ENCODE measurements around the gene FAM222B.
"Not testable (repeated sequence)": the region's sequence is repeated elsewhere in the genome, so short reads cannot be mapped to it uniquely, and the experiment has no call there.

Gene FAM222B

DNA sequence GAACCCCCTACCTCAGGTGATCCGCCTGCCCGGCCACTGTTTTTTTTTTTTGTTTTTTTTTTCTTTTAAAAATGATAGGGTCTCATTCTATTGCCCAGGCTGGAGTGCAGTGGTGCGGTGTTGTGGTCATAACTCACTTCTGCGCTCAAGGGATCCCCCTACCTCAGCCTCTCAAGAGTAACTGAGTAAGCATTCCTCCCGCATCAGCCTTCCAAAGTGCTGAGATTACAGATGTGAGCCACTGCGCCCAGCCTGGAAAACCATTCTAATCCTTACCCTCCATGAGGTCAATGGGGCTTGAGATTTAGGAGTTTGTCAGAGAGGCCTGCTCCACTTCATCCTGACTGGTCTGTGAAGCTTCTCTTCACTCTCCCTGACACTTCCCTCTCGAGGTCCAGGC lies 24.7 kb upstream of the FAM222B start:
- no peak for DNase-seq

DNA sequence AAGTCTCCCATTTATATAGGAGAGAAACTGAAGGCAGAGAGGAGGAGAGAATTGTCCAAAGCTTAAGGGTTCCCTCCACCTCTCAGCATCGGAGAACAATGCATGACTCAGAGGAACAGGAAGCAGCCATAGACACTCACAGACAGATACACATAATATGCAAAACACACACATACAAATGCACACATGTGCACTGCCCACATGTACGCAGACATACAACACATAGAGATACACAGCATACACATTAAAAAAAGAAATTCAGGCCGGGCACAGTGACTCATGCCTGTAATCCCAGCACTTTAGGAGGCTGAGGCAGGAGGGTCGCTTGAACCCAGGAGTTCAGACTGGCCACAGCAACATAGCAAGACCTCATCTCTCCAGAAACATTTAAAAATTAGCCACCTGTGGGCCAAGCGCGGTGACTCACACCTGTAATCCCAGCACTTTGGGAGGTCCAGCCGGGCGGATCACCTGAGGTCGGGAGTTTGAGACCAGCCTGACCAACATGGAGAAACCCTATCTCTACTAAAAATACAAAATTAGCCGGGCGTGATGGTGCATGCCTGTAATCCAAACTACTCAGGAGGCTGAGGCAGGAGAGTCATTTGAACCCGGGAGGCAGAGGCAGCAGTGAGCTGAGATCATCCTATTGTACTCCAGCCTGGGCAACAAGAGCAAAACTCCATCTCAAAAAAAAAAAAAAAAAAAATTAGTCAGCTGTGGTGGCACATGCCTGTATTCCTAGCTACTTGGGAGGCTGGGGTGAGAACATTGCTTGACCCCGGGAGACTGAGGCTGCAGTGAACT lies 23.6 kb upstream of the FAM222B start:
- no peak for DNase-seq

DNA sequence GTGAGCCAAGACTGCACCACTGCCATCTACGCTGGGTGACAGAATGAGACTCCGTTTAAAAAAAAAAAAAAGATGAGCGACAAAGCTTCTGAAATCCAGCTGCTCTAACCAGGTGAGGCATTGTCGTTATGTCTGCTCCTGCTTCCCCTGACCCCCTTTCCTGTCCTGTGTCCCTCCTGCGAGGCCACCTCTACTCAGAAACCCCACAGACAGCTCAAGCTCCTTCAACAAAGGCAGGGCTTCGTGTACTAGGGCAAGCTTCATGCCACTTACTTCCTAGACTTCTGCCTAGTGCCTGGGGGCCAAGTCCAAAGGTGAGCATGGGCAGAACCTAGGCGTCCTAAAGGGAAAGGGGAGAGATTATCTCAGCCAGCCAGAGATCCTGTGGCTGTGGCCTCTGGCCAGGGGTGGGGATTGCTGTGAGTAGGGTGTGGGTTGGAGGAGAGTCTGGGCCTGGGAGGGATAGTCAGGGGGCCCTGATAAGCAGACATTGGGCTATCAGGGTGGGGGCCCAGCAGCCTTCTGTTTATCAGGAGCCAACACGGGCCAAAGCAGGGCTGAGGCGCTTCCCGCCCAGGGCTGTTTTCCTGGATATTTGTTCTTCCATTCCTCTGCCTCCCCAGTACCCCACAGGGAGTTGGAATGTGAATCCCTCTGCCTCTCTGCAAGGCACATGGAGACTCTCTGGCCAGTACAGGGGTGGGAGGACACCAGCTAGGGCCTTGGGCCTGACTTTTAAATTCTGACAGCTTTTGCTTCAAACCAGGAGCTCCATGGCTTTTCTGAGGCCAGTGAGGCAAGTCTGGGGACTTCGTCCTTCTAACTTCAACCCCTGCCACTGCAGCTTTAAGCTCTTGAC lies 22.6 kb upstream of the FAM222B start:
- no peak for DNase-seq

DNA sequence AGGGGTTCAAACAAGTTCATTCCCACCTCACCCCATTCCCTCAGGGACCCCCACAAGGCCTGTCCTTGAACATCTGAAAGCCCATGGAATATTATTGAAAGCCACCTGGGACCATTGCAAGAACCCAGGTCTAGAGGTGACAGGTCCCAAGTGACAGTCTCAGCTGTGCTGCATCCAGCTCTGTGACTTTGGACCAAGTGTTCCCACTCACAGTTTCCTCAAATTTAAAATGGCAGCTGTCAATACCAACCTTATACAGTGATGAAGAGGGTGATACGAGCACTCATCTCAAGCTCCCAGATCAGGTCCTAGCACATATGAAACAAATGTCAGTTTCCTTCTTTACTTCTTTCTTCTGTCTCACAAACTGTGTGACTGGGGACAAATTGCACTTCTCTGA lies 21.4 kb upstream of the FAM222B start:
- no peak for DNase-seq

DNA sequence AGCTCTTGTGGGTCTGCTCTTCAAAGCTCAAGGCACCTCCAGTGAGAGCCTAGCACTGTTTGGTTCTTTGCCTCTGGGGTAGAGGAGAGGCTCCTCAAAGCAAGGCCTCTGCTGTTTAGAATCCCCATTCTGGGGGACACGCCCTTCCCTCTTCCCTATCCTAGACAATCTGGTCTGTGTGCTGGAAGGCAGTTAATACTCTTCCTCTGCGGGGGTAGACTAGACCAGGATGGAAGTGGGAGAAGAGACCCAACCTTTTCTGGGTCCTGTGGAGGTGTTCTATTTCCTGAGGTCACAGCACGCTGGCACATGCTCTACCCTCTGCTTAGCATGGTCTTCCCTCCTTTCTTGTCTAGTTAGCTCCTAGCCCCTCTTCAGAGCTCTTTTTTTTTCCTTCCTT lies 20.0 kb upstream of the FAM222B start:
- DNase-seq: no peak

DNA sequence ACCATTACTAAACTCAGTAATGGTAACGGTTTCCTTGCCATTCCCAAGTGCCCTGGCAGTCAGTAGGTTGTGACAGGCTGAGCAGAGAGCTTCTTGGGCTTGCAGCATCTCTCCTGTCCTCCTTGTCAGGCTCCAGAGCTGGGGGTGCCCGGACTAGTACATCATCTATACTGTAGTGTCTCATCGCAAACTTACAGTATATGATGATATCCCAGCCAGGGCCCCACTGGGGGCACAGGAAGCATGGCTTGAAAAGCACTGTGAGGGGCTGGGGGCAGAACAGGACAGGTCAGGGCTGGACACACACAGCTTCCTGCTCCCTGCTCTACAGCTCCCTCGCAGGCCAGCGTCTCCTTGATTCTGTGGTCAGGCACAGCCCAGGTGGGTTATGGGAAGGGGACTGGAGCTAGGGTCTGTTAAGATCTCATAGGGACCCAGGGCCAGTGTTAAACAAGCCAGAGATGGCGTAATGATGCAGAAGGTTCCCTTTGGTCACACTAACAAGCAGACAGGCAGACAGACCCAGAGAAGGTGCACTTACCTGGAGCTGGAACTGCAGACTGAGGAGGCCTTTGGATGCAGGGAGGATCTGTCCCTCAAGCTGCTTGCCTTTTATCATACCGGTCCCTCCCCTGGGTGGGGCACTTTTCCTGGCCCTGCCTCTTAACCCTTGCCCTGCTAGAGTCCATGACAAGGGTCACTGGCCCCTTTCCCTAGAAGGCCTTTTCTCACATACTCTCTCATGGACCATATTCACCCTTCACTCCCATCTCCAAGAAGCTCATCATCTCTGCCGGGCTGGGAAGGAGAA lies 19.0 kb upstream of the FAM222B start:
- no peak for DNase-seq

DNA sequence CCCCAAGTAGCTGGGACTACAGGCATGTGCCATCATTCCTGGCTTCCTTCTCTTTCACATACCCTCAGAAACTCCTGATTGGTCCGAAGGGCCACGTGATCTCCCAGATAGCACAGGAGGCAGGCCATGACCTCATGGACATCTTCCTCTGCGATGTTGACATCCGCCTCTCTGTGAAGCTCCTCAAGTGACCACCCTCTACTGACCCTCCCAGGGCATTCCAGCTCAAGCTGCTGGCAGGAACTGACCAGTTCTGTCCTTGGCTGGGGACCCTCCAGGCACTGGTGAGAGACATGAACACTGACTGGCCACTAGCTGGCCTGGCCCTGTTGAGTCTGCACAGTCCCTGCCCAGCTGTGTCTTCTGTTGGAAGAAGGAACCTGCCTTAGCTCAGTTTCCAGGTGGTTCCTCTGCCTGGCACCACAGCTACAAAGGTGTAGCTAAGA lies 17.8 kb upstream of the FAM222B start:
- DNase-seq: no peak

DNA sequence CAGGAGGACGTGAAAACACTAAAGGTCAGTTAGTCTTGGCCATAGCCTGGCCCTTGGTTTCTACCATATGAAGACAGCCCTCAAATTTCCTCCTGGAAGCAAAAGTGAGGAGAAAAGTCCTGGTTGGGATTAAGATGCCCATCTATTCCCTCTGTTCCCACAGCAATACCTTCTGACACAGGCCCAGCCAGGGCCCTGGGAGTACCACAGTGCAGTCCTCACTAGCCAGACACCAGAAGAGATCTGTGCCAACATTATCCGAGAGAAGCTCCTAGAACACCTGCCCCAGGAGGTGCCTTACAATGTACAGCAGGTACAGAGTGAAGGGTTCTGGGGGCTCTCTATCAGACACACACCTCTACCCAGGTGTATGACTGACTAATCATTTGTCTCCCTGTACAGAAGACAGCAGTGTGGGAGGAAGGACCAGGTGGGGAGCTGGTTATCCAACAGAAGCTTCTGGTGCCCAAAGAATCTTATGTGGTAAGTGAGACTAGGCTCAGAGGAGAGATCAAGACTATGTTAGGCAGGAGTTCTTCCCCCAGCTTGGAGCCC lies 16.3 kb upstream of the FAM222B start:
- no peak for DNase-seq

DNA sequence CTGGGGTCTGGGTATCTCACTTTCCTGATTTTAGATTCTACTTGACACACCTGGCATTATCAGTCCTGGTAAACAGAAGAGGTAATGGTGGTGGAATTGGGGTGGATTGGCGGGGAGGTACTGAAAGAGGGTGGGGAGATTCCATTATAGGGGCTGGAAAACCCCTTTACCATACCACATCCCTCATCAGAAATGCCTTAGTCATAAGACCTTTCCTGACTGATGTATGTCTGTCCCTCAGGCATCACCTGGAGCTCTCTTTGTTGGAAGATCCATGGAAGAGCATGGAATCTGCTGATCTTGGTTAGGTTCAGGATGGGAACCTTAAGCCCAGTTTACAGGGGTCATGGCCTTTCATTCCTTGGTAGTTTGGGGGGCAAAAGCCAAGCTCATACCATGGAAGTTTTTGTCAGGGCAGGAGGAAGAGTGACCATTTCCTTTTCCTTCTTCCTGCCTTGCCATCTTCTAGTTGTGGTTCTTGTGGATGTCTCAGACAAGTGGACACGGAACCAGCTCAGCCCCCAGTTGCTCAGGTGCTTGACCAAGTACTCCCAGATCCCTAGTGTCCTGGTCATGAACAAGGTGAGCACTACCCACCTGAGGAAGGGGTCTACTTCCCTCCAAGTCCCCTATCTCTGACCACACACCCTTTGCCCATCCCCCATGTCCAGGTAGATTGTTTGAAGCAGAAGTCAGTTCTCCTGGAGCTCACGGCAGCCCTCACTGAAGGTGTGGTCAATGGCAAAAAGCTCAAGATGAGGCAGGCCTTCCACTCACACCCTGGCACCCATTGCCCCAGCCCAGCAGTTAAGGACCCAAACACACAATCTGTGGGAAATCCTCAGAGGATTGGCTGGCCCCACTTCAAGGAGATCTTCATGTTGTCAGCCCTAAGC lies 15.6 kb upstream of the FAM222B start:
- DNase-seq: no peak

DNA sequence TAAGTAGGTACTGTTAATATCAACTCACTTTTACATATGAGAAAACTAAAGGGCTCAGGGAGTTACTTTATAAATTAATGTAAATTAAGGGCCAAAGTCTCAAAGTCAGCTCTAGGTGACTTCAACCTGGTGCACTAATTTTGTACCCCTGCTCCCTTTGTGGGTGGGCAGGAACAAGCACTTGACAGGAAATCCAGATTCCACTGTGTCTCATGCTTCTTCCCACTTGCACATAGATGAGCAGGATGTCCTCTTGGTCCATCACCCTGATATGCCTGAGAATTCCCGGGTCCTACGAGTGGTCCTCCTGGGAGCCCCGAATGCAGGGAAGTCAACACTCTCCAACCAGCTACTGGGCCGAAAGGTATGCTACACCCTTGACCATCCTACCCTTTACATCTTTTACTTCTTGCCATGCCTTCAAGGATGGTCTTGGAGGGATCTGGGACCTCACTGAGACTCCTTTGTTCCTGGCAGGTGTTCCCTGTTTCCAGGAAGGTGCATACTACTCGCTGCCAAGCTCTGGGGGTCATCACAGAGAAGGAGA lies 13.5 kb upstream of the FAM222B start:
- no peak for DNase-seq

DNA sequence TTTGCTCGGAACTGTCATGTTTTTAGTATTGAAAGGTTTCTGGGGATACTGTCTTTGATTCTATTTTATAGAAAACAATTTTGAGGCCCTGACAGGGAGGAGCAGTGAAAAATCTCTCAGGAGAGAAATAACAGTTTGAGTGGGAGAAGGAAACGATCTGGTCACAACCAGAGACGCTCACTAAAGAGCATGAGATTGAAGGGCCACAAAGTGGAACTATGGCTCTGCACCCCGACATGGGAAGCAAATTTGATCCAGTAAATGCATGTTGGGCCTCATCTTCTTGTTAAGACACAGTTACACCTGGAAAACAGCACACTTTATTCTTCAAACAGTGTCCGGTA lies 12.7 kb upstream of the FAM222B start:
- no peak for DNase-seq

DNA sequence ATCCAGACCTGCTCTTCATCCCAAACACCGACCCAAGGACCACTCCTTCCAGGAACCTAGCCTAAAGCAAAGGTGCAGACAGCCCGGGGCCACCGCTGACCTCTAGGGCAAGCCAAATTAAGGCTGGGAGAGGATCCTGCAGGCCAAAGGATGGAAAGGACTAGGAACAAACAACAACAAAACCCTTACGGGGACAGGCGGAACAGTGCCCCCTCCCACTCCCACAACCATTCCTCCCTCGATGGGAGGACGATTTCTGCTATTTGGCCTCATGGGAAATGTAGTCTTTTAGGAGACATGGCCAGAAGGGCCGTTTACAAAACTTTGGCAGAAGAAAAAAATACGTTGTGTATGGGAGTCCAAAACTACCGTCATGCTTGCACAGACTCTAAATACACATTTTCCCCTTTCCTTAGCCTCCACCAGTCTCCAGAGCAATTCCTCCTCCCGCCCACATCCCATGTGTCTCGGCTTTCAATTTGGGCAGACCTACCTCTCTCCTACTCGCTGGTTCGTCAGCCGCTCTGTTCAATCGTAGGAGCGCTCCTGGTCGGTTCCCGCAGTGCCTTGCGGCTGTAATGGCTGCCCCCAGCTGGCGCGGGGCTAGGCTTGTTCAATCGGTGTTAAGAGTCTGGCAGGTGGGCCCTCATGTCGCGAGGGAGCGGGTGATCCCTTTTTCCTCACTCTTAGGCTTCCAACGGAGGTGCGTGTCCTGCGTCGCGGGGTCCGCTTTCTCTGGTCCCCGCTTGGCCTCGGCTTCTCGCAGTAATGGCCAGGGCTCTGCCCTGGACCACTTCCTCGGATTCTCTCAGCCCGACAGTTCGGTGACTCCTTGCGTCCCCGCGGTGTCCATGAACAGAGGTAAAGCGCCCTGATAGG lies 12.1 kb upstream of the FAM222B start, which contains the start of gene ERAL1:
Gene ERAL1, plus strand, starts transcription at position 560 of the 879 bp plus-strand sequence. Its CDS starts 19 bp downstream, at position 579.
- peak; percentile 76 for DNase-seq

DNA sequence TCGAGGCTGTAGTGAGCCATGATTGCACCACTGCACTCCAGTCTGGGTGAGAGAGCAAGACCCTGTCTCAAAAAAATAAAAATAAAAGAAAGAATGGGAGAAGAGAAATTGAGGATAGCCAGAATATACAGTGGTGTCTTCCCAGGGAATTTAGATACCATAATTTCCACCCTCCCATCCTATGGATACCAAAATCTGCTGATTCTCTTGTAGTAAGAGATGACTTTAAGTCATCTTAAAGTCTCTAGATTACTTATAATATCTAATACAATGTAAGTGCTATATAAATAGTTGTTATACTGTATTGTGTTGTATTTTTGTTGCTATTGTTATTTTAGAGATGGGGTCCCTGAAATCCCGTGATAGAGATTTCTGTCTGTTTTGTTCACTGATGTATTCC lies 10.7 kb upstream of the FAM222B start:
- DNase-seq: no peak

DNA sequence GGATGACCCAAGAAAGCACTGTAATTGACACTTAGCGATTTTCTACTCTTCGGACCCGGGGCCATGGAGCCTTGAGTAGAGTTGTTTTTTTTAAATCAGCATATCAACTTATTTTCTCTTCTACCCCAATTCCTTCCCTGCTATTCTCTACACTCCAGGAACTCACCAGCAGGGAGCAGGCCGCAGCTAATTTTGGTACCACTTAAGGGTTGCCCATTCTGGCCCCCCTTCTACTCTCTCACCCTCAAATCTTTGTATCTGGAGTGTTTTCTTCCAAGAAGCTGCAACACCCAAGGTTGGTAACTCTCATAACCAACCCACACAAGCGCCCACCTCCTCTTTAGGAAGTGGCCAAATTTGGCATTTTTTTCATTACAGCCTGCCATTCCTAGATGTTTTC lies 6.7 kb upstream of the FAM222B start:
- DNase-seq: no peak

DNA sequence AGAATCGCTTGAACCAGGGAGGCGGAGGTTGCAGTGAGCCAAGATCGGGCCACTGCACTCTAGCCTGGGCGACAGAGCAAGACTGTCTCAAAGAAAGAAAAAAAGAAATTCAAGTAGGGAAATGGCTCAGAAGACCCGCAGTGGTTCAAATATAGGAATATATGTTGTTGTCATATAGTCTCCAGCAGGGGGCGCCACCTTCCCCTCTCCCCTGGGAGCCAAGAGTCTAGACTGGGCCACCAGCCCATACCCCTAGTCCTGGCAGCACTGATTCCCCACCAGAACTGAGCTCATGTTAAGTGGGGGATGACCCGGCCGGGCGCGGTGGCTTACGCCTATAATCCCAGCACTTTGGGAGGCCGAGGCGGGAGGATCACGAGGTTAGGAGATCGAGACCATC lies 6.1 kb upstream of the FAM222B start:
- not testable (repeated sequence) for DNase-seq

DNA sequence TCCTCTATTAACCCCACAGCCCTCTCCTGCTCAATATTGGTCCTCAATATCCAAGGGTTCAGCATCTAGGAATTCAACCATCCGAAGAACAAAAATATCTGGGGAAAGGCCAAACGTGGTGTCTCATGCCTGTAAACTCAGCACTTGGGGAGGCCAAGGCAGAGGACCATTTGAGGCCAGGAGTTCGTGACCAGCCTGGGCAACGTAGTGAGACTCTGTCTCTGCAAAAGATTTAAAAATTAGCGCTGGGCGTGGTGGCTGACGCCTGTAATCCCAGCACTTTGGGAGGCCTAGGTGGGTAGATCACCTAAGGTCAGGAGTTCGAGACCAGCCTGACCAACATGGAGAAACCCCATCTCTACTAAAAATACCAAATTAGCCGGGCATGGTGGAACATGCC lies 4.1 kb upstream of the FAM222B start:
- not testable (repeated sequence) for DNase-seq

DNA sequence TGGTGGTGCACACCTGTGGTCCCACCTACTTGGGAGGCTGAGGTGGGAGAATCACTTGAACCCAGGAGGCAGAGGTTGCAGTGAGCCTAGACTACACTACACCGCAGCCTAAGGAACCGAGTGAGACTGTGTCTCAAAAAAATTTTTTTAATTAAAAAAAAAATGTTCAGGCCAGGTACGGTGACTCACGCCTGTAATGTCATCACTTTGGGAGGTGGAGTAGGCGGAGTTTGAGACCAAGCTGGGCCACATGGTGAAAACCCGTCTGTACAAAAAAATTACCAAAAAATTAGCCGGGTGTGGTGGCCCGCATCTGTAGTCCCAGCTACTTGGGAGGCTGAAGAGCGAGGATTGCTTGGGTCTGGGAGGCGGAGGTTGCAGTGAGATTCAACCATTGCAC lies 3.6 kb upstream of the FAM222B start:
- no peak for DNase-seq

DNA sequence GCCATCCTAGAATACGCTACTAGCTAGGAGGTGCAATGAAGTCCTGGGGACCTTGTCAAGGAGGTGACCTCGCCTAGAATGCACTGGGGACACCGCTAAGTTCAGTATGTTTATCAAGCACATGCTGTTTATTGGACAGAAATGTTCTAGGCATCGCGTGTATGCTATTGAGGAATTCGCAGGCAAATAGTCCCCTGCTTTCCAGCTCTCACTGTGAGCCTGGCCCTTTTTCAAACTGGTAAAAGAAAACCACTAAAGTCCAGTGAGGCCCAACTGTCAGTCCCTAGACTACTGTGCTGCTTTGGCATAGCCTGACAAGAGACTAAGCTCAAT lies 1.2 kb upstream of the FAM222B start:
- no peak for DNase-seq

DNA sequence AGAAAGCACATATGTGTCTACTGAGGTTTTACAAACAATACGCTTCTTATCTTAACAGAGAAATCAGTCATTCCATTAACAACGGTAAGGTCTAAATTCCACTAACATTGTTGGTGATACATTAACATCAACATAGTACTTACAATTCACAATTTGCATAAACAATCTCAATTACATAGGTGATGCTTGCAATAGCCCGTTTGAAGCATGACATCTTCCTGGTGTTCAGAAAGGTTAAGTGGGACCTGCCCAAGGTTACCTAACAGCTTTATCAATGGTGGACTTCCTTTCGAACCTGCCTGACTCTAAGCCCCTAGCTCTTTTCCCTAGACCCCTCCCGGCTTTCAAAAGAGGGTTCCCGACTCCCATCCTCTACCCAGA lies 699 bp downstream of the FAM222B start:
- no peak for DNase-seq

DNA sequence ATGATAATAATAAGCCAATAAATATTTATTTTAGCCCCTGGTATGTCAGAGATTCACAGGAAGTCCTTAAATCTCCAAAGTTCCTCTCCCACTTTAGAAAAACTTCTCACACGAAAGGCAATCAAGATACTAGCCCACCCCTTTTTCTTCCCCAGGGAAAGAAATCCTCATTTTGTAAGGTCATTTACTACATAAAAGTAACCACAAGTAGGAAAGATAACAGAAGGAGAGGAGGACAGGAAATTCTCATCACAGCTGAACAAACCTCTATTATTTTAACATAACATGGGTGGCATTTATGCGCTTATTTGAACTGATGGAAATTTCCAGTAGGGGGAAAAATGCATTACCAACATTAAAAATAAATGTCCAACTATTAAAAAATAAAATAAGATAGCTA lies 3.4 kb downstream of the FAM222B start:
- no peak for DNase-seq

DNA sequence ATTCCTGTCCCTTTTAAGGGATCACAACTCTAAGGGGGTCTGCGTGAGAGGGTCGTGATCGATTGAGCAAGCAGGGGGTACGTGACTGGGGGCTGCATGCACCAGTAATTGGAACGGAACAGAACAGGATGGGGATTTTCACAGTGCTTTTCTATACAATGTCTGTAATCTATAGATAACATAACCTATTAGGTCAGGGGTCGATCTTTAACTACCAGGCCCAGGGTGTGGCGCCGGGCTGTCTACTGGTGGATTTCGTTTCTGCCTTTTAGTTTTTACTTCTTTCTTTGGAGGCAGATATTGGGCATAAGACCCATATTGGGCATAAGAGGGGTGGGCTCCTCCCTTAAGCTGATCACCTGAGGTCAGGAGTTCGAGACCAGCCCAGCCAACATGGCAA lies 6.0 kb downstream of the FAM222B start:
- not testable (repeated sequence) for DNase-seq
